Mesenteric fat pad (tissue), 1 donor: ENCODE results near the gene ZNF749. TPM values are rescaled to one million over a fixed set of nuclear protein-coding genes. Genes with fewer than 3 reads are reported as not detected.

Experiments used
- DNase-seq: peaks from one replicate; pipeline ENCODE4 v3.0.0-alpha.2; 2020; ENCODE audit warnings: low spot score
- long read RNA-seq: library from polyadenylated mRNA; unstranded; transcript quantifications from one replicate; pipeline ENCODE4 v2.0.0, GENCODE V29; 2020
- total RNA-seq: library from RNA; stranded (reverse); fragmentation: NEBNext Ultra II Directional; extraction: Animal tissue kit (Norgen Biotek cat#: 25700); gene quantifications from one replicate; pipeline ENCODE4 v1.2.1, GENCODE V29; 2021
- donor health status: DM: yes; HTN: yes; CAD: no.

Gene ZNF749
- 12.1 TPM for total RNA-seq
- long read RNA-seq, partial matches to known transcripts, result 0 of 2 reads
- long read RNA-seq, other reads (novel, unspliced or antisense), result 1 of 2 reads

GRCh38 chr19:57435062-57435978, at the start of gene ZNF749:
Gene ZNF749, plus strand, starts transcription at chr19:57435325. Its CDS starts 254 bp downstream, at chr19:57435579.
- DNase-seq, result peak; percentile 97

GRCh38 chr19:57389194-57389729, 45.9 kb upstream of the ZNF749 start:
- no peak for DNase-seq

- peak; percentile 98 for DNase-seq
These were observed 45.2 kb upstream of the ZNF749 start, which contains the start of gene ZNF548 for GRCh38 chr19:57389730-57390598. Gene ZNF548, plus strand, starts transcription at chr19:57389854. Its CDS starts 246 bp downstream, at chr19:57390100.

- peak; percentile 22 for DNase-seq
These were observed 39.4 kb upstream of the ZNF749 start for GRCh38 chr19:57395710-57396109.

GRCh38 chr19:57398868-57399267, 36.3 kb upstream of the ZNF749 start:
- DNase-seq, result no peak

GRCh38 chr19:57403737-57404563, 31.2 kb upstream of the ZNF749 start:
- DNase-seq, result no peak

- DNase-seq, result no peak
These were observed 28.5 kb upstream of the ZNF749 start for GRCh38 chr19:57406516-57407123.

GRCh38 chr19:57410877-57411671, 24.1 kb upstream of the ZNF749 start, which contains the start of gene ZNF17:
Gene ZNF17, plus strand, starts transcription at chr19:57411161. Its CDS starts 2,455 bp downstream, at chr19:57413616.
- peak; percentile 96 for DNase-seq

GRCh38 chr19:57419439-57419838, 15.7 kb upstream of the ZNF749 start:
- DNase-seq, result peak; percentile 57

GRCh38 chr19:57421037-57421436, 14.1 kb upstream of the ZNF749 start:
- no peak for DNase-seq

- no peak for DNase-seq
These were observed 601 bp upstream of the ZNF749 start for GRCh38 chr19:57434386-57435061.

GRCh38 chr19:57436417-57436816, 1.3 kb downstream of the ZNF749 start:
- DNase-seq, result no peak

- DNase-seq, result no peak
These were observed 2.8 kb downstream of the ZNF749 start for GRCh38 chr19:57437931-57438330.

GRCh38 chr19:57438925-57439324, 3.8 kb downstream of the ZNF749 start:
- DNase-seq, result no peak

- DNase-seq, result no peak
These were observed 7.0 kb downstream of the ZNF749 start for GRCh38 chr19:57441979-57442752.

GRCh38 chr19:57443121-57443696, 8.1 kb downstream of the ZNF749 start:
- no peak for DNase-seq

GRCh38 chr19:57452307-57452706, 17.2 kb downstream of the ZNF749 start:
- DNase-seq, result no peak
